GM12873 (cell line): ENCODE measurements around the gene CXXC4.

ENCODE experiments used
- TF ChIP-seq, protein P1 (sequence below): IDR thresholded peaks from 2 replicates; pipeline ENCODE4 v1.5.1; 2012; ENCODE audit warnings: low read depth, mild to moderate bottlenecking, moderate library complexity, low read length, control low read depth; ENCODE audit not compliant: insufficient read depth; ENCODE audit errors: missing control alignments

Gene CXXC4

GRCh38 chr4:104519588-104519987 is 24.9 kb upstream of the CXXC4 start:
- TF ChIP-seq, protein P1, sequence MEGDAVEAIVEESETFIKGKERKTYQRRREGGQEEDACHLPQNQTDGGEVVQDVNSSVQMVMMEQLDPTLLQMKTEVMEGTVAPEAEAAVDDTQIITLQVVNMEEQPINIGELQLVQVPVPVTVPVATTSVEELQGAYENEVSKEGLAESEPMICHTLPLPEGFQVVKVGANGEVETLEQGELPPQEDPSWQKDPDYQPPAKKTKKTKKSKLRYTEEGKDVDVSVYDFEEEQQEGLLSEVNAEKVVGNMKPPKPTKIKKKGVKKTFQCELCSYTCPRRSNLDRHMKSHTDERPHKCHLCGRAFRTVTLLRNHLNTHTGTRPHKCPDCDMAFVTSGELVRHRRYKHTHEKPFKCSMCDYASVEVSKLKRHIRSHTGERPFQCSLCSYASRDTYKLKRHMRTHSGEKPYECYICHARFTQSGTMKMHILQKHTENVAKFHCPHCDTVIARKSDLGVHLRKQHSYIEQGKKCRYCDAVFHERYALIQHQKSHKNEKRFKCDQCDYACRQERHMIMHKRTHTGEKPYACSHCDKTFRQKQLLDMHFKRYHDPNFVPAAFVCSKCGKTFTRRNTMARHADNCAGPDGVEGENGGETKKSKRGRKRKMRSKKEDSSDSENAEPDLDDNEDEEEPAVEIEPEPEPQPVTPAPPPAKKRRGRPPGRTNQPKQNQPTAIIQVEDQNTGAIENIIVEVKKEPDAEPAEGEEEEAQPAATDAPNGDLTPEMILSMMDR: no peak

- TF ChIP-seq, protein P1: no peak
Observed at GRCh38 chr4:104516884-104517283, 22.2 kb upstream of the CXXC4 start.

GRCh38 chr4:104508224-104508623 is 13.5 kb upstream of the CXXC4 start:
- TF ChIP-seq, protein P1: no peak

GRCh38 chr4:104507112-104507511 is 12.4 kb upstream of the CXXC4 start:
- TF ChIP-seq, protein P1: no peak

- TF ChIP-seq, protein P1: no peak
Observed at GRCh38 chr4:104504536-104504935, 9.8 kb upstream of the CXXC4 start.

GRCh38 chr4:104502471-104502870 is 7.8 kb upstream of the CXXC4 start:
- TF ChIP-seq, protein P1: no peak

- TF ChIP-seq, protein P1: no peak
Observed at GRCh38 chr4:104501290-104501689, 6.6 kb upstream of the CXXC4 start.
